HEK293 (cell line): Measurements from ENCODE around the gene SAMD4A.

Experiments used
- CTCF ChIA-PET: fragments of 350-600 bp; formaldehyde crosslinking; extraction: SDS; loops from one replicate; lab custom pipeline; 2021; ENCODE audit warnings: antibody characterized with exemption; lab: Yijun Ruan, JAX
- POLR2A ChIA-PET: fragments of 300-600 bp; formaldehyde crosslinking; extraction: SDS; loops from one replicate; lab custom pipeline; 2020; ENCODE audit warnings: antibody characterized with exemption, inconsistent platforms; lab: Yijun Ruan, JAX
- H3K27ac ChIP-seq: fragments of 200-500 bp; sonication (Bioruptor generic); 2 replicates; pipeline ENCODE4 v1.5.1; 2014; ENCODE audit warnings: low read depth, low read length, control low read depth, inconsistent platforms; ENCODE audit errors: extremely low read depth
- H3K36me3 ChIP-seq, 2 experiments: fragments of 200-500 bp in 1 of 2; sonication (Bioruptor generic) in 1 of 2; 1 replicate in 1 of 2; 2 replicates in 1 of 2; pipeline ENCODE4 v1.5.1; 2014 to 2017; ENCODE audit warnings: inconsistent platforms in 2 of 2, low read length in 2 of 2; ENCODE audit not compliant: control insufficient read depth in 2 of 2, insufficient read depth in 1 of 2
- H3K4me1 ChIP-seq: fragments of 200-500 bp; sonication (Bioruptor generic); 2 replicates; pipeline ENCODE4 v1.5.1; 2014; ENCODE audit warnings: mild to moderate bottlenecking, low read length, inconsistent platforms; ENCODE audit not compliant: control insufficient read depth, insufficient read depth
- H3K4me3 ChIP-seq: 2 replicates; pipeline ENCODE4 v1.5.1; 2011; ENCODE audit warnings: low read depth, mild to moderate bottlenecking, control low read depth, low read length, moderate library complexity
- H3K9me3 ChIP-seq: fragments of 200-500 bp; sonication (Bioruptor generic); 2 replicates; pipeline ENCODE4 v1.5.1; 2014; ENCODE audit warnings: low read depth, low read length, inconsistent platforms; ENCODE audit not compliant: control insufficient read depth, insufficient read depth
- GFI1B ChIP-seq: fragments of 450-650 bp; formaldehyde crosslinking; IDR thresholded peaks from 2 replicates; pipeline ENCODE4 v1.5.1; 2016; ENCODE audit warnings: missing biosample characterization, missing genetic modification characterization
- SP2 ChIP-seq: fragments of 450-650 bp; formaldehyde crosslinking; IDR thresholded peaks from 2 replicates; pipeline ENCODE4 v1.5.1; 2016; ENCODE audit warnings: missing biosample characterization, missing genetic modification characterization
- SP7 ChIP-seq: fragments of 450-650 bp; formaldehyde crosslinking; IDR thresholded peaks from 2 replicates; pipeline ENCODE4 v1.5.1; 2016; ENCODE audit warnings: missing biosample characterization, missing genetic modification characterization
- ZBTB10 ChIP-seq: fragments of 450-650 bp; formaldehyde crosslinking; IDR thresholded peaks from 2 replicates; pipeline ENCODE4 v1.5.1; 2016; ENCODE audit warnings: missing biosample characterization, missing genetic modification characterization
- ZBTB20 ChIP-seq: fragments of 450-650 bp; formaldehyde crosslinking; IDR thresholded peaks from 2 replicates; pipeline ENCODE4 v1.5.1; 2016; ENCODE audit warnings: missing biosample characterization, missing genetic modification characterization
- ZBTB6 ChIP-seq: fragments of 450-650 bp; formaldehyde crosslinking; IDR thresholded peaks from 2 replicates; pipeline ENCODE4 v1.5.1; 2017; ENCODE audit warnings: missing biosample characterization, missing genetic modification characterization
- ZBTB8A ChIP-seq: fragments of 450-650 bp; formaldehyde crosslinking; IDR thresholded peaks from 2 replicates; pipeline ENCODE4 v1.5.1; 2016; ENCODE audit warnings: missing biosample characterization, missing genetic modification characterization
- ZNF10 ChIP-seq: fragments of 450-650 bp; formaldehyde crosslinking; IDR thresholded peaks from 2 replicates; pipeline ENCODE4 v1.5.1; 2017; ENCODE audit warnings: missing biosample characterization, missing genetic modification characterization
- ZNF112 ChIP-seq: fragments of 450-650 bp; formaldehyde crosslinking; IDR thresholded peaks from 2 replicates; pipeline ENCODE4 v1.5.0; 2017; ENCODE audit warnings: missing biosample characterization, missing genetic modification characterization
- ZNF2 ChIP-seq: fragments of 450-650 bp; formaldehyde crosslinking; IDR thresholded peaks from 2 replicates; pipeline ENCODE4 v1.5.1; 2016; ENCODE audit warnings: missing biosample characterization, missing genetic modification characterization
- ZNF221 ChIP-seq: fragments of 450-650 bp; formaldehyde crosslinking; IDR thresholded peaks from 2 replicates; pipeline ENCODE4 v1.5.1; 2017; ENCODE audit warnings: missing biosample characterization, missing genetic modification characterization, borderline replicate concordance
- ZNF26 ChIP-seq: fragments of 450-650 bp; formaldehyde crosslinking; IDR thresholded peaks from 2 replicates; pipeline ENCODE4 v1.5.1; 2016; ENCODE audit warnings: missing biosample characterization, missing genetic modification characterization
- ZNF311 ChIP-seq: fragments of 450-650 bp; formaldehyde crosslinking; IDR thresholded peaks from 2 replicates; pipeline ENCODE4 v1.5.1; 2017; ENCODE audit warnings: missing biosample characterization, missing genetic modification characterization, borderline replicate concordance
- ZNF350 ChIP-seq: fragments of 450-650 bp; formaldehyde crosslinking; IDR thresholded peaks from 2 replicates; pipeline ENCODE4 v1.5.0; 2017; ENCODE audit warnings: missing biosample characterization, mild to moderate bottlenecking, missing genetic modification characterization
- ZNF404 ChIP-seq: fragments of 450-650 bp; formaldehyde crosslinking; IDR thresholded peaks from 2 replicates; pipeline ENCODE4 v1.5.1; 2017; ENCODE audit warnings: missing biosample characterization, missing genetic modification characterization
- ZNF426 ChIP-seq: fragments of 450-650 bp; formaldehyde crosslinking; IDR thresholded peaks from 2 replicates; pipeline ENCODE4 v1.5.1; 2017; ENCODE audit warnings: missing biosample characterization, missing genetic modification characterization, mild to moderate bottlenecking, inconsistent platforms, moderate library complexity
- ZNF571 ChIP-seq: fragments of 450-650 bp; formaldehyde crosslinking; IDR thresholded peaks from 2 replicates; pipeline ENCODE4 v1.5.0; 2017; ENCODE audit warnings: missing biosample characterization, missing genetic modification characterization

The SAMD4A gene

GRCh38 chr14:54660604-54661111 lies 93.7 kb downstream of the SAMD4A start:
- Histone ChIP-seq H3K9me3 (no peaks in the 10 kb centered on the region), H3K4me1 (no peaks in the 10 kb centered on the region), H3K4me3 (no peak overlapping the region), H3K36me3 (no peaks in the 10 kb centered on the region), H3K27ac (no peak overlapping the region)
- ChIA-PET POLR2A (no interaction called here), CTCF (interaction anchor here (0.6 kb wide), 2 partner anchors 193 to 323 kb away, joined by 3 to 4 read pairs; no protein-coding TSS in a partner anchor)
- TF ChIP-seq ZNF2 (tag by site-specific recombination) (no peak), ZNF426 (tag by site-specific recombination) (no peak), ZNF10 (tag by site-specific recombination) (no peak), ZNF571 (no peak), ZNF404 (no peak), ZNF350 (tag by site-specific recombination) (no peak), ZBTB20 (tag by site-specific recombination) (no peak), ZNF221 (tag by site-specific recombination) (no peak), ZBTB10 (tag by site-specific recombination) (no peak), ZNF311 (tag by site-specific recombination) (no peak), ZBTB8A (no peak)

- H3K4me1 ChIP-seq = no peaks in the 10 kb centered on the region
- H3K36me3 ChIP-seq = no peaks in the 10 kb centered on the region
- TF ChIP-seq ZNF112 (tag by site-specific recombination) = no peak
- TF ChIP-seq GFI1B (tag by site-specific recombination) = no peak
- TF ChIP-seq SP2 (tag by site-specific recombination) = no peak
- no peak for TF ChIP-seq ZNF26 (tag by site-specific recombination)
- TF ChIP-seq SP7 (tag by site-specific recombination) = no peak
- no peak for TF ChIP-seq ZBTB6 (tag by site-specific recombination)
- H3K4me3 ChIP-seq = no peak overlapping the region
- ChIA-PET POLR2A (no interaction called here), CTCF (interaction anchor here (1.4 kb wide), 1 partner anchor 98 kb away, joined by 3 read pairs; no protein-coding TSS in a partner anchor)
- H3K9me3 ChIP-seq = no peaks in the 10 kb centered on the region
- no peak overlapping the region for H3K27ac ChIP-seq
These were observed 95.7 kb downstream of the SAMD4A start for GRCh38 chr14:54662491-54663133.
